HG03565 (cell line): Measurements from ENCODE around the gene ELAVL2.

Experiments used
- ATAC-seq: cut with Tn5 transposase; IDR thresholded peaks from one replicate; pipeline ENCODE4 v1.9.1; 2021; ENCODE audit warnings: mild to moderate bottlenecking, moderate library complexity; ENCODE audit not compliant: unreplicated experiment

The ELAVL2 gene

DNA sequence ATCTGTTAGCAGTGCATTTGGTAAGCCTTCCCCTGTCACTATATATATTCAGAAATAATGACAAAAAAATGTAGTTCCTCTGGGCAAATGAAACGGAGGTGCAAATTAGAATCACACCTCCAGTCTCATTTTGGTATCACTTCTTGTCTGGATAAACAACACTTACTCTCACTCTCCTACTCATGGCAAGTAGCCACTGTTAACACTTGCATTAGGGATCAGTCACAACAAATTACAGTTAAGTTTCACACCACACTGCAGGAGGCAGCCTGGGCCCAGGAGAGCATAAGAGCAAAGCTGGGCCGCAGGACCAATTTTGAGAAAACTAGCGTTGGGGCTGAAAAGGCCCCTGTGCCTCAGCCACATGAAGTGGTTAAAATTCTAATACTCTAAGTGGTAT lies 161.0 kb downstream of the ELAVL2 start:
- no peak for ATAC-seq

DNA sequence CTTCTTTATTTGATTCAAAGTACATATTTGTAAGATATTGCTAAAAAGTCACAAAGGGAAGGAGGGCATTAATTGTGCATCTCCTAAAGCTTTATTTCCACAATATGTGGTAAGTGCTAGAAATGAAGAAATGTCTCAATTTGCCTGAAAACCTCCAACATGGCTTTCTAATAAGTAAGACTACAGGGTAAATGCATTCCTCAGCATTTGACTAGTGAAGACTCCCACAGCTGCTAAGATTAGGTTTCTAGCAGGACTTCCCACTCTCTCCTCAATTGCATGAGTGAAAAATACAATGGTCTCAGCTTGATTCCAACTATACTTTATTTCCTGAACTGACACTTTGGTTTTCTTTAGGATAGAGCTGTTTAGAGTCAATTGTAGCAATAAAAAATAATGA lies 162.1 kb downstream of the ELAVL2 start:
- ATAC-seq, result no peak

DNA sequence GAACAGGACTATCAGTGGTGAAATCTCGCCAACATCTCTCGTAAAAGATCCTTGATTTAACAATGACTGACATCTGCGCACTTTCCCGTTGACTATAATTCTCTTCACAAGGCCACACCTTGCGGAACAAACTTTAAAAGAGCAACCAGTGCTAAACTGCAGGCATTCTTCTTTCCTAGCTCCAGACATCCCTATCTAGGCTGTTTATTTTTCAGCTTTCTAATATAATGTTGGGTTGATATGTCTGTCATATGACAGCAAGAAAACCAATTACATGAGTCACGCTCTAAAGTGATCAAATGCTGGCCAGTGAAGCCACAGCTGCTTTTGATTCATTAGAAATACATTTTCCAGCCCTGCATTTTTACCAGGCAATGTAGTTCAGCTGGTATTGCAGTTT lies 162.5 kb downstream of the ELAVL2 start:
- no peak for ATAC-seq

DNA sequence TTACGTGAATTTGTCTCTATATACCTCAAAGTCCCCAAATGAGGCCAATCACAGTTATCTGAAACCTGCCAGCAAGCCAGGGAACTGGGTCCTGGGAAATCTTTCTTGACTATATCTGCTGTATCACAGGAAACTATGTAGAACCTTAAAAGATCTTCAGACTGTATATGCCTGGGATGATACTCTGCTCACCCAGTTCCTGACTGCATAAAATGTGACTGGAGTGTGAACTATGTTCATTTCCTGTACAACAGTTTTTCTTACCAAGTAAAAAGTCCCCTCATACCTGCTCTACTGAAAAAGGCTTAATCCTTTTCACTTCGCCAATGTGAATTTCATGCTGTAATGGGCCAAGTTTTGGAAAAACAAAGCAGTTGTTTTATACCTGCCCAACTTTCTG lies 162.9 kb downstream of the ELAVL2 start:
- no peak for ATAC-seq

DNA sequence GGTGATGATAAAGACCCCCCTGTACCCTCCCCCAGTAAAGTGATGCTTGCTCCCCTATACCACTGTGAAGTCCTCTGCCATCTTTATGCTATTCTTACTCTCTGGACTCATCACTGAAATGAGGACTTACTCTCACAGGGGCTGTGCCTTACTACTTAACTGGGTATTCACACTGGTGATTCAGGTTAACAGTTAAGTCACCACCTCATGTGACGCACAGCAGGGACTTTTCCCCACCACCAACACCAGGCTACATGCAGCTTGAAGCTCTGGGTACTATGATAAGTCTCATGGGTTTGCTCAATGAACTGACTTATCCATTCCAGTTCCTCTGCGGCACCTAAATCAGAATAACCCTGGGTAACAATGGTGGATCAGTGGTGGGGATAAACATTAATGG lies 163.7 kb downstream of the ELAVL2 start:
- ATAC-seq, result no peak

DNA sequence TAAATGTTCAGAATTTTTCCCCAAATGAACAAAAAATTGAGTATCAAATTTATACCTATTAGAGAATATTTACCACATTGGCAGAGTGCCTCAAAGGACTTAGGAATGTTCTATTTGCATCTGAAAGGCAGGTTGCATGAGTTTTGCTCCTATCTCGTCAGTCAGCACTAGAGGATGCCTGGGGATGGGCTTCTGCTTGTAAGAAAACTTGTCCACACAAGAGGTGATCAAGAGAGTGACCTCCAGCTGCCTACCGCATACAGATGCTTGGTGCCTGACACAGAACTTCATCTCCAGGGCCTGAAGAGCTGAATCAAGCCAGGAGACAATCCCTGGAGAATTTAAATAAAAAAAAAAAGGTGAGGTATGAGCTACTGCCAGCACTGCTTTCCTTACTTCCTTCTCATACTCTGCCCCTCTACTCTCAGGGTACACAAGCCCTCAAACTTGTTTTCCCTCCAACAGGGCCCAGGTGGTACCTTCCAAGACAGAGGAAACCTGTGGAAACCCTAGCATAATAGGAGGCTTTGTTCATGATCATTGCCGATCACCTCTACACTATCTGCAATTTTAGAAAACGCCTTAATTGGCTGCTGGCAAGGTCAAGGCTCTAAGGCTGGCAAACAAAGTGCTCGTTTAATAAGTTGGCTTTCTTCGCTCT lies 166.6 kb downstream of the ELAVL2 start:
- ATAC-seq, result no peak

DNA sequence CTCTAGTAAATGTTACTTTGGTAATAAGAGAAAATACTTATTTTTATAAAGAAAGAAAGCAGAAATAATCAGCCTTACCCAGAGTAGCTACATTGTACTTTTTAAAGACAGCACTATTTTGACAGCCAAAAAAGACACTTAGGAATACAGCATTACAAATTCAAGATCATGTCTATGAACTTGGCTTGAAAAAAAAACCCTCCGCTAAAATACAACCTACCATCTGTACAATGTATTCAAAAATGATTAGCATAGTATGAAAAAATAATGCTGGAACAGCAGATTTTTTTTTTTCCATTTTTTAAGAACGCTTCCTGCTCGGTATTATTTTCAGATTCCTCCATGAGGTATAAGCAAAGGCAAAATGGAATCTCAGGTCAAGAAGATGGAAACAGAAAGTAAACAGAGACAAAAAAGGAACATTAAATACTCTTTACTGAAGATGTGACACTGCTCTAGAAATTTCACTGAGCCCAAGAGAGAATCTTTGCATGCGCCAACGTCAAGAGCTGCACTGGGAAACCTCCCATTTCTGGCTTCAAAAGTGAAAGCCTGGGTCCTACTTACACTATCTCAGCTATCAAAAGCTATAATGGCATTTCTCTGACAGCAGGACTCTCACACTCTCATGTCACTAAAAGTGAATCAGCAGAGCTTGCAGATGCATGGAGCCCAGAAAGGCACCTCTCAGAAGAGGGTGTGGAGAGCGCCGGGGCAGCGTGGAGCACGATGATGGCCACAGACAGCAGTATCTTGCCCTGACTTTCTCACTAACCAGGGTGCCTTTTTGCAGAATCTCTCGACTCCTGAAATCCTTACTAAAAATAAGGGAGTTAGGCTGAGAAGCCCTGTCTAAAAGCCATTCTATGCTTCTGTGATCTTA lies 167.4 kb downstream of the ELAVL2 start:
- ATAC-seq, result no peak

DNA sequence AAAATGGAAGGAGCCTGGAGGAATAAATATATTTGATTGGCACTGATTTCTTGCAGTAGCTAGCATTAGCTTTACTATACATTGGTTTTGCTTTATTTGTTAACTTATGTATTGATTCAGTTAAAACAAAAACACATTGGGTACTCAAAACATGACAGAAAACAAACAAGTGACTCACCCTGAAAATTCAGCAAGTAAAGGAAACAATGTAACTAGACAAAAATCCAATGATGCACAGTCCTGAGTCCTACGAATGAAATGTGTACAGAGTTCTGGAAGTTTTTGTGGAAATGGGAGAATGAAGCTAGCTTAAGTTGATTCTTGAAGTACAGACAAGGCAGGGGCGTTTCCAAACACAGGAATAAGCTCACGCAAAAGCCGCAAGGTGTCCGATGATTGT lies 175.0 kb downstream of the ELAVL2 start:
- ATAC-seq, result no peak

DNA sequence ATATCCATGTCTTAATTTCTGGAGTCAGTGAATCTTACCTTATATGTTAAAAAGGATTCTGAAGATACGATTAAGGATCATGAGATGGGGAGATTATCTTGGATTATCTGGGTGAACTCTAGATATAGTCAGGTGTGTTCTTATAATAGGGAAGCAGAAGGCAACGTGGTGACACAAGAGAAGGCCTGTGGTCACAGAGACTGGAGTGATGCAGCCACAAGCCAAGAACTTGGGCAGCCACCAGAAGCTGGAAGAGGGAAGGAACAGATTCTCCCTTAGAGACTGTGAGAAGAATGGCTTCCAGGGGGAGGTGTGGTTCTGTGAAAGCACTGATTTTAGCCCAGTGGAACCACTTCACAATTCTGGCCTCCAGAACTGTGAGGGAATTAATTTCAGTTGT lies 177.4 kb downstream of the ELAVL2 start:
- ATAC-seq, result no peak

DNA sequence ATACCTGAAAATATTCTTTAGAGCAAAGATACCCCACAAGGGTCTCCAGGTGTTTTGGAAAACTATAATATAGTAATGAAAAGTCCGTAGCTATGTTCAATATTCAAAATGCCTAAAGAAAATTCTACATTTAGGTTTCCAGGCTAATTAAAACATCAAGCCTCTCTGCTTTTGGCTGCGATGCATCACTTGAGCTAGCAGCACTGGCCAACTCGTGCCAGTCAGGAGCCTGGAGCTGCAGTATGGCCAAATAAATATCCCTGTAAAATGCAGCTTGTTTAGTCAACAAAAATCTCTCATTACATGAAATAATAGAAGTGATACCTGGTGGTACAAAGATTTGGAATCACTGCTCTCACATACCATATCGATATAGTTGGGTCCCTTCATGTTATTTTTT lies 181.1 kb downstream of the ELAVL2 start:
- ATAC-seq, result no peak

DNA sequence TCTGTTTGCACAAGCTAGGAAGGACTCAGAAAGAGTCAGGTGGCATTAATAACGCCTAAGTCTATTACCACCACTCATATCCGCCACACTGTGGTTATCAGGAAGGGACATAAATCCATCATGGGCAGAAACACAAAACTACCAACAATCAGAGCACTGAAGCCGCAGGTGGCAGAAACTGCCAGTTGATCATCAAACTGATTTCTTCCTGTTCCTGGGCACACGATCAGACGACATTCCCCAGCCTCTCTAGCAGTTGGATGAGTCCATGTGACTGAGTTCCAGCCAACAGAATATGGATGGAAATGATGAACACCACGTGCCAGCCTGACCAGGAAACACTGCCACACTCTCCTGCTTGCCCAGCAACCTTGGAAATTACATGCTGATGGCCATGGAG lies 181.7 kb downstream of the ELAVL2 start:
- ATAC-seq, result no peak

DNA sequence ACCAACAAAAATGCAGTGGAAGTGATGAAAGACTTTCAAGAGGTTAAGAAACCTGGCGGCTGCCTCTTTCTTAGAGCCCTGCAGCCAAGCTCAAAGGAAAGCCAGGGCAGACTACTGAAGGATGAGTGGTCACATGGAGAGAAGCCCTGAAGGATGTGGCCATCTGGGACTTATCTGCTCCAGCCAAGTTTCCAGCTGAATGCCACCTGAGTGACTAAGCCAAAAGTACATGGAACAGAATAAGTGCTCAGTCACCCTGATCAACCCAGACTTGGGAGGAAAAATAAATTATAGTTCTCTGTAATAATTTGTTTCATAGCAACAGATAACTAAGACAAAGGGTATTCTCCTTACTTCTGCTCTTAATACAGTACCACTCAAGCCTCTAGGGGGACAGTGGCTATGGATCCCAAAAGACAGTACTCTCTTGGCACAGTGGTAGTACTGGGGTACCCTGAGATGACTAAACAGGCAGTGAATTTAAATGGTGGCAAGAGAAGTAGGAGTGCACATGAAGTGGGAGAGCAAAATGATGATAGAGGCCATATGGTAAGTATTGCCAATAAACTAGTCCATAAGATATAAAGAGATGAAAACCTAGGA lies 182.3 kb downstream of the ELAVL2 start:
- ATAC-seq, result no peak
